GM18868 (cell line): ENCODE data around the gene IPCEF1.
"Not testable (repeated sequence)": the region's sequence is repeated elsewhere in the genome, so short reads cannot be mapped to it uniquely, and the experiment has no call there.

ENCODE experiments used
- ATAC-seq: cut with Tn5 transposase; IDR thresholded peaks from one replicate; pipeline ENCODE4 v1.9.1; 2021; ENCODE audit warnings: mild to moderate bottlenecking, moderate library complexity; ENCODE audit not compliant: unreplicated experiment

Gene IPCEF1

GRCh38 chr6:154249499-154250298 is 106.9 kb downstream of the IPCEF1 start:
- ATAC-seq = peak; percentile 78

GRCh38 chr6:154247119-154247861 is 109.3 kb downstream of the IPCEF1 start:
- ATAC-seq = peak; percentile 36

DNA sequence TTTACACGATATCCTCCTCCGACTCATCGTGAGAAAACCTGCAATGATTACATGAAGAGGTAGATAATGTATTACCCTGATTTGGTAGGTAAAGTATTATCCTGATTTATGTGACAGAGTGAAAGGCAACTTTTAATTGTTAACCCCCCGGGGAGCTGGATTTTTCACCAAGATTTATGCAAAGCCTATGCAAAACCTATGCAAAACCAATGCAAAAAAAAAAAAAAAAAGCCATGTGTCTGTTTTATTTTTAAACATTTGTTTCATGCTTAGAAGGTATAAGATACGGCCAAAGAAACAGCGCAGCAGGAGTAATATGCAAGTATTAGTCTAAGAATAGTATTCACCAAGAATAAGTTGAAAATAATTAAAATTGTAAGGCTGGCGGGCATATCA is 109.9 kb downstream of the IPCEF1 start:
- no peak for ATAC-seq

DNA sequence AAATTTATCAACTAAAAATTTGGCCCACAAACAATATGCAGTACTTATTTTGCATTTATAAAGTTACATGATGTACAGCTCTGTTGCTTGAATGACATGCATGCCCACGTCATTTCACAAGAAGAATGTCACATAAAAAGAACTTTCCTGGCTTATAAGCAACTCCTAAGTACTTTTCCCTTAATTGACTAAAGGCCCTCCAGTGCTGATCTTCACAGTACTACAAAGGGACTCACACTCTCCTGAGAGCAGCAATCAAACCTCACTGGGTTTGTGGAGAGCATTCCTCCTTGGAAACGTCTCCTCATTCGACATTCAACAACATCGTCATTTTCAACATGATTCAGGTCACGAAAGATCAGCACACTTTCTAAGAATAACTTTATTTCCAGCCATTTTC is 111.1 kb downstream of the IPCEF1 start:
- ATAC-seq = no peak

- no peak for ATAC-seq
Observed at GRCh38 chr6:154243793-154244750, 112.5 kb downstream of the IPCEF1 start.

DNA sequence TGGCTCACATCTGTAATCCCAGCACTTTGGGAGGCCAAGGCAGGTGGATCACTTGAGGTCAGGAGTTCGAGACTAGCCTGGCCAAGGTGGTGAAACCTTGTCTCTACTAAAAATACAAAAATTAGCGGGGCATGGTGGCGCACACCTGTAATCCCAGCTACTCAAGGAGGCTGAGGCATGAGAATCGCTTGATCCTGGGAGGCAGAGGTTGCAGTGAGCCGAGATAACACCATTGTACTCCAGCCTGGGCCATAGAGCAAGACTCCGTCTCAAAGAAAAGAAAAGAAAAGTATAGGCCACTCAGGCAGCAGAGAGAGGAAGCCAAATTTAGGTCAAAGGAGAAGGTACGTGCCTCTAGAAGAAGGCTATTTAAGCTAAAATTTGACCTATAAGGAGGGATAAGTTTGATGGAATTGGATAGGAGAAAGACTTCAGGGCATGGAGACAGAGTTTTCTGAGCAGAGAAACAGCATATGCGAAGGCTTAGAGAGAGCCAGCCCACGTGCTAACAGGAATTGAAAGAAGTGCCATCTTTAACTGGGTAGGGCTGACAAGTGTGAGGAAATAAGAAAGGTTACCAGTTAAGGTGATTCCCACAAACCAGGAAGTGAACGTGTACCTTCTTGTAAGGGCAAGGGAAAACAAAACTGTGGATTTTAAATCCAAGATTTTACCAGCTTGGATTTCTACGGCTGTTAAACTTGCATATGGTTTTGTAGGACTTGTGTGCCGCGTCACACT is 113.8 kb downstream of the IPCEF1 start:
- no peak for ATAC-seq

DNA sequence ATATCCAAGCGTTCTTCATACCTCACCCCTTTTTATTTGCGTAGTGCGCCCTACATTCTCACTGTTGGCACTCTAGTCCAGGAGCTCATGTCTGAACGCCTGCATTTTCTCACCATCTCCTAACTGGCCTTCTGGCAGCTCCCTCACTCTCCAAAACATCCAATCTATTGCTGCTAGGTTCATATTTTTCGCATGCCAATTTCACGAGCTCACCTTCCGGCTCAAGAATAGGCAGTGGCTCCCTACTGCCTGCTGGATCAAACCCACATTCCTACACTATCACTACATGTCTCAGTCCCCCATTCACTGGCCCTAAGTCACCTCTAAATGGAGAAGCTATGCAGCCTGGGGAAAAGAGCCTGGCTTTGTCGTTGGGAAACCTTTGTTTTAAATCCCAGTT is 115.0 kb downstream of the IPCEF1 start:
- ATAC-seq = no peak

DNA sequence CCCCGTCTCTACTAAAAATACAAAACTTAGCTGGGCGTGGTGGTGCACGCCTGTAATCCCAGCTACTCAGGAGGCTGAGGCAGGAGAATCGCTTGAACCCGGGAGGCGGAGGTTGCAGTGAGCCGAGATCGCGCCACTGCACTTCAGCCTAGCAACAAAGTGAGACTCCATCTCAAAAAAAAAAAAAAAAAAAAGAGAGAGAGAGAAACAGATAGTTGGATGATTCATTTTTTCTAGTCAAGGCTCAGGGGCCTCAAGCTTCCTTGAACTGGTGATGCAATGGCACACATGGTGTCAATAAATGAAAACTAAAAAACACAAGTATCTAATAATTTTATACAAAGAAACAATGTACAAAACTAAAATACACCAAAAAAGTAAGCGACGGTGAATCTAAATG is 115.5 kb downstream of the IPCEF1 start:
- ATAC-seq = not testable (repeated sequence)

DNA sequence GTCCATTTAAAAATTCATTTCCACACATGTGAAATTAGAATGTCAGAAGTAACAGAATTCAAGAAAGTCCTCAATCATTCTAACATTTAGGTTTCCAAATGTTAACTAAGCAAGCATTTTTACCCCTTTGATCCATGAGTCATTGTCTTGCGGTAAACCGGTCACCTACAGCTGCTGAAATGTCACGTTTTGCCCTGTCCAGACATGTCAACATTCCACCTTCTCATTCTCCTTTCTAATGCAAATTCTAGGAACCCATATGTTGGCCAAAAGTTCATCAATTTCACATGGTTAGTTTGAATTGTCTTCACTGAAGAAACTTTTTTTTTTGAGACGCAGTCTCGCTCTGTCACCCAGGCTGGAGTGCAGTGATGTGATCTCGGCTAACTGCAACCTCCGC is 117.2 kb downstream of the IPCEF1 start:
- ATAC-seq = no peak

DNA sequence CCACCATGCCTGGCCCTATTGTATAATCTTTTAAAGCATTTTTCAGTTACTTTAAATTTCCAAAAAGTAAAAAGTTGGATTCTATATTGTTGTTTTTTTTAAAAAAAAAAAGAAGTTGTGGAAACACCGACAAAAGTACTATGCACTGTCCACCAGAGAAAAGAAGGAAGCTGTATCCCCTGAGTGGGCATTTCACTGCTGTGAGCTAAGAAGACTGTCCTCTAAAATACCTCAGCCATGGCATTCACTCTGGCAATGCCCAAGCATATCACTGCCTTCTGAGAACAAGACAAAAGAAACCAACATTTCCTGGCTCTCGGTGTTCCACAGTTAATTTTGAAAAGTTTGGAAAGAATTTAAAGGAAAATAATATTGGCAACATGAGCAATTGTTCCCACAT is 117.8 kb downstream of the IPCEF1 start:
- no peak for ATAC-seq

DNA sequence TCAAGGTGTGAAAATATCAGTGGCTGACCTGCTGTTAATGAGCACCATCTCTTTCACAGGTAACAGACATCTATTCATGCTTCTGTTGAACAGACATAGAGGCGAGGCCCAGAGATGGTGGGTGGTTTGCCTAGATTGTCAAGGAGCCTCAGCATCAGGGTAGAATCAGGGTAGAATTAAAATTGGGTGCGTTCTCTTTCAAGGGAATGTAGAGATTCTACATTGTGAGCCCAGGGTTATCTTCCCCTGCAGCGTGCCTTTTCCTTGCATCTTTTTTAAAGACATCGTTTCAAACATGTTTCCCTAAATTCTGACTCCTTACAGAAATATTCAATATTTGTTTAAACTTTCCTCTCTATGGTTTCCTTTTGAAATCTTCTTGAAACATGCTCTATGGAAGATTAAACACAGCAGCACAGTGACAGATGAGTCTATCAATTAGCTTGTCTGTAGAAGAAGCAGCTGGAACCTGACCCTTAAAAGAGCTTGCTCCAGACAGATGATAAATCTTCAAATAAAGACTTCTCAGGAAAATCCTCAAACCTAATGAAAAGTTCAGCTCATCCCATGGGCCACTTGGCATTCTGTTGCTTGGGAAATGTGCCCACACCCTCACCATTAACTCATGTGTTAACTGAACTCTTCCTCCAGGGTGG is 119.8 kb downstream of the IPCEF1 start:
- no peak for ATAC-seq

DNA sequence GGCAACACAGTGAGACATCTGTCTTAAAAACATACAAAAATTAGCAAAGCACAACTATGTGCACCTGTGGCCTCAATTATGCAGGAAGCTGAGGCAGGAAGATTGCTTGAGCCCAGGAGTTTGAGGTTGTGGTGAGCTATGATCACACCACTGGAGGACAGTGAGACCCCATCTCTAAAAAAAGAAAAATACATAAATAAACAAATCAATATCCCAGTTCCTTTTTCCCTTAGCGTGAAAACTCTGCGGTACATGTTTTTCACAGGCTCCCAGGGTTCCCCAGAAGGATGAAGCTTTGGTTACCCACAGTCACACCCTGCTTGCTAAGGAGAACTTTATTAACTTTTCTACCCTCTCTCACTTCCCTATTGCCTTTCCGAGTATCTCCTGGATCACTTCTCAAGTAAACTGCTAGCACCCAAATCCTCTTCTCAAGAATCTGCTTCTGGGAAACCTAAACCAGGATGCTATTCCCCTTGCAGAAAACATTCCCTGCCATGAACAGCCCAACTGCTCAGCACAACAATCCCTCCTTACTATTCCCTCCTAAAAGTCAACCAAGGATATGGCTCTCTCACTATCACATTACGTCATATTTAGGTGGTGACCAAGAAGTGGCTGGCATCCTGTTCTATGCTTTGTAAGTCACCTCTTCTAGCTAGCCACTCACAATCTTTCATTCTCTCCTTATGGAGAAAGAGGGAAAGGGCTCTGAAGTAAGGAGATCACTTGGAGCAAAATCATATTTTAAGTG is 122.4 kb downstream of the IPCEF1 start:
- ATAC-seq = peak; percentile 71

- no peak for ATAC-seq
Observed at GRCh38 chr6:154233383-154233782, 123.2 kb downstream of the IPCEF1 start.

GRCh38 chr6:154232013-154232910 is 124.3 kb downstream of the IPCEF1 start:
- no peak for ATAC-seq

DNA sequence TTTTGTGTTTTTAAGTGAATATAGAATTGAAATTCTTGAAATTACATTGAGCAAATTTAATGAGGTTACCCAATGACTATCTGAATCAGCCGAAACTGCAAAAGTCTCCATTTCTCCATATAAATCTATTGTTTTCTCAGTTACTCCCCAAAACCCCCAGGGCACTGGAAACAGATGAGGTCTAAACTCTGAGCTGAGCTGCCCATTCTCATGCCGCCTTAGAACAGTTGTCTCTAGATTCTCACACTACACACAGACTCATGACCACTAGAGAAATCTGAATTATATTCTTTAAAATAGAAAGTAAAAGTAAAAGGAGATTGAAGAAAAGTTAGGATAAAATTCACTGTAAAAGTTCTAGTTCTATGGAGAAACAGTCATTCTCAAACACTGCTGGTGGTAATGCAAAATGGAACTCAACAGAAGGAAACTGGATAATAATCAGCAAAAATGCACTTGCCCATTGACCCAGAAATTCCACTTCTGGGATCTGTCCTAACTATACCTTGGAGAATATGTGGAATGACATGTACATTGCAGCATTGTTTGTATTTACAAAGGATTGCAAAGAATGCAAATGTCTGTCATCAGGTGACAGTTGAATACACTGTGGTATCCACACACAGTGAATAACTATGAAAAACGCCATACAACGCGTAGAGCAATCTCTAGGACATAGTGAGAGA is 125.5 kb downstream of the IPCEF1 start:
- no peak for ATAC-seq

GRCh38 chr6:154230393-154230792 is 126.2 kb downstream of the IPCEF1 start:
- no peak for ATAC-seq

GRCh38 chr6:154229786-154230185 is 126.8 kb downstream of the IPCEF1 start:
- ATAC-seq = peak; percentile 73

DNA sequence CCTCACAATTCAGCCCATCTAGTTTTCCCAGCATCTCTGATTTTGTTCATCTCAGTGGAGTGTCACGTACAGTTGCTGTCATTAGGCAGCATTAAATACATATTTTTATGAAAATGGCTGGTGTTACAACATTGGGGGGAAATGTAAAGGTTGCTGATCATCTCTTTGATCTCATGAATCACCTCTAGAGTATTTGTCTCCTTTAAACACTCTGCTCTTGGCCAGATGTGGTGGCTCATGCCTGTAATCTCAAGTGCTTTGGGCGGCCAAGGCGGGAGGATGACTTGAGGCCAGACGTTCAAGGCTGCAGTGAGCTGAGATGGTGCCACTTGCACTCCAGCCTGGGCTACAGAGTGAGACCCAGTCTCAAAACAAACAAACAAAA is 128.1 kb downstream of the IPCEF1 start:
- no peak for ATAC-seq
